CD4-positive, alpha-beta T cell treated with Interleukin-17A for 4 hours (primary cell): Measurements from ENCODE around the gene CA7.
"Not testable (repeated sequence)": the region's sequence is repeated elsewhere in the genome, so short reads cannot be mapped to it uniquely, and the experiment has no call there.

Source experiments
- DNase-seq: peaks from one replicate; pipeline ENCODE4 v3.0.0-alpha.2; 2020; ENCODE audit warnings: mixed read lengths

Gene CA7

GRCh38 chr16:66847533-66848067 is 3.4 kb downstream of the CA7 start:
- no peak for DNase-seq

- no peak for DNase-seq
Observed at GRCh38 chr16:66848172-66848571, 4.0 kb downstream of the CA7 start.

DNA sequence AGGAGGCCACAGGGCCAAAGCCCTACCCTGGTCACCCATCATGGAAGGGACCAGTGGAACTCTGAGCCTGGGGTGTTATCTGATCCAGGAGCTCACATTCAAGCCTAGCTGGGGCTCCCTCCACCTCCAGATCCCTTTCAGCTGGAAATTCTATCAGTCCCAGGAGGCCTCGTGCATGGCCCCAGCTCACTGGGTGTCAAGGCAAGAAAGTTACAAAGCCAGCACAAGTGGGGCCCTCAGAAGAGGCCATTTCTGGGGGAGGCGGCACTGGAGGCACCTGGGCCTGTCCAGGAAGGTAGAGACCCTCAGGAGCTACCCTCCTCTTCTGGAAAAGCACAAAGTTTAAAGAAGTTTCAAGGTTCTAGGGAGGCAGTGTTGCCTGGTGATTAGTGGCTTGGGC is 4.8 kb downstream of the CA7 start:
- no peak for DNase-seq

DNA sequence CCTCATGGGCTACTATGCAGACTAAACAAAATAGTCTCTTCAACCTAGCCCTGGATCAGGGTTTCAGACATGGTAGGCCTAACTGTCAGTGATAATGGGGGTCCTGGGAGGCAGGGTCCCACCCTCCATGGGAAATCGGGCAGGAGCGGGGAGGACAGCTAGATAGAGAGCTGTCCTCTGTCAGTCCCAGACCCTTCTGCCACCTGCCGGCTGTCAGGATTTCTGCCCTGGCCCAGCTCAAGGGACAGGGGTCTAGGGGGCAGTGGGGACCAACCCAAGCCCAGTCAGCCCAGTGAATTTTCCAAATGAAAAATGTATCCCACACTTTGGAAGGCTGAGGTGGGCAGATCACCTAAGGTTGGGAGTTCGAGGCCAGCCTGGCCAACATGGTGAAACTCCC is 5.3 kb downstream of the CA7 start:
- DNase-seq: no peak

DNA sequence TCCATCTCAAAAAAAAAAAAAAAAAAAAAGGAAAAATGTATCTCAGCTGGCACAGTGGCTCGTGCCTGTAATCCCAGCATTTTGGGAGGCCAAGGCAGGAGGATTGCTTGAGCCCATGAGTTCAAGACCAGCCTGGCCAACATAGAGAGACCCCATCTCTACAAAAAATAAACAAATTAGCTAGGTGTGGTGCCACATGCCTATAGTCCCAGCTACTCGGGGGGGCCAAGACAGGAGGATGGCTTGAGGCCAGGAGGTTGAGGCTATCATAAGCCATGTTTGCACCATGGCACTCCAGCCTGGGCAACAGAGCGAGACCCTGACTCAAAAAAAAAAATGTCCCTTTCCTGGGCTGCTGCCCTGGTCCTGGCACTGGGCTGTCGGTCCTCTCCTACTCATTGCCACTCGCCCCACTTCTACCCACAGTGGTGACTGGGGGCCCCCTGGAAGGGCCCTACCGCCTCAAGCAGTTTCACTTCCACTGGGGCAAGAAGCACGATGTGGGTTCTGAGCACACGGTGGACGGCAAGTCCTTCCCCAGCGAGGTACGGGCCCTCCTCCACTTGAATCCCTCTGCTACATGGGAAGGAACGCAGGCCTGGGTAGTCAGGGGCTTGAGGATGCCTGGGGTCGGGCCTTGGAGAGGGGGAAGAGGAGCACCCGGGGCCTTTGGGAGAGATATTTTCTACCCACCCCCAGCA is 6.1 kb downstream of the CA7 start:
- no peak for DNase-seq

GRCh38 chr16:66851166-66851964 is 7.2 kb downstream of the CA7 start:
- DNase-seq: no peak

GRCh38 chr16:66853261-66854139 is 9.3 kb downstream of the CA7 start:
- DNase-seq: no peak

DNA sequence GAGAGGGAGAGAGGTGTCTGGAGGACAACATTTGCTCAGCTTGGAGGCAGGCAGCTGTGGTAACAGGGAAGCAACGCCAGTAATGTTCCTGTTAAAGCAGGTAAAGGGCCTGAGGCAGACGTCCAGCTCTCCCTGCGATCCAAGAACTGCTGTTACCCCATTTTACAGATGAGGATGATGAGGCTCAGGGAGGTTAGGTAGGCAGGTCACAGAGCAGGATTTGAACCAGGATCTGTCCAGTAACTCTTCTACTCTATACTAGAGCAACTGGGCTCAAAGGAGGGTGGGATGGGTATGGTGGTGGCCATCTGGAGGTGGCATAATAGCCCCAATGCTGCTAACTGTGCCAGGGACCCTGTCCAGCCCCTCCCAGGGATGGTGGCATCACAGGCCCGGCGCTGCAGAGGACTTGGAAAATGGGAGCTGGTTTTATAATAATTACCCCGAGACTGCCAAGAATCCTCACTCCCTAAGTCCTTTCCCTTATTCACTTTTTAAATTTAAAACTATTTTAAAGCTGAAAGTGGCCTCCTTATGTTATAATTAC is 12.0 kb downstream of the CA7 start:
- DNase-seq: no peak

- no peak for DNase-seq
Observed at GRCh38 chr16:66856801-66857200, 12.6 kb downstream of the CA7 start.

DNA sequence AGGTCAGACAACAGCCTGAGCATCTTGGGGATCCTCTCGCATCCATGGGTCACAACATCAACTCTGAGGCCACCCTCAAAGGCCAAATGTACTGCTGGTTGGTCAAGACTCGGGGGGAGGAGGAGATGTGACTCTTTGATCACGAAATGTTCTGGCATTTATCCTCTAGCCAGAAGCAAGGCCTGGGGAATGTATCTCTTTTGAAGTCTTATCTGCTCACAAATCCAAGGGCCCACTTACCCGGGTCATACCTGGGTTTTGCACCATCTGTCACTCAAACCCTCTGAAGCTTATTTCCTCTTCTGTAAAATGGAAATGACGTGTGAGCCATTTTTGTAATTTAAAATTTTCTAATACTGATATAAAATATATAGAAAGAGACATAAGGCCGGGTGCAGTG is 13.2 kb downstream of the CA7 start:
- DNase-seq: no peak

DNA sequence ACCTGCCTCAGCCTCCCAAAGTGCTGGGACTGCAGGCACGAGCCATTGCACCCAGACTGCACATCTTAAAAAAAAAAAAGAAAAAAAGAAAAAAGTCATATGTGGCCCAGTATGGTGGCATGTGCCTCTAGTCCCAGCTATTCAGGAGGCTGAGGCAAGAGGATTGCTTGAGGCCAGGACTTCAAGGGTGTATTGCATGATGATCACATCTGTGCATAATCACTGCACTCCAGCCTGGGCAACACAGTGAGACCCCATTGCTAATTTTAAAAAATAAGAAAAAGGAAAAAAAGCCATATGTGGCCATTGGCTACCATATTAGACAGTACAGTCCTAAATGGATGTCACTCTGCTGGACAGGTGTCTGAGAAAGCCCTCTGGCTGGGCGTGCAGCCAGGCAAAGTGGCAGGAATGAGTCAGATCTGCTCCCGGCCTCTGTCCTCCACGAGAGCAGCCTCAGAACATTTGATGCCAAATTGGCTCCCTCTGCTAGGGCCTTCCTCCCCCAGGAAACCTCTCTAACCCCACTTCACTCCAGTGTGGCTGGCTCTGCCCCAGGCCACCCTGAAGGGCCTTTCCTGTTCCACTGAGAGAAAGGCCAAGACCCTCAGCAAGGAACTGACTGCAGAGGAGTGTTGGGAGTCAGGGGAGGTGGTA is 14.7 kb downstream of the CA7 start:
- no peak for DNase-seq

GRCh38 chr16:66859397-66860068 is 15.3 kb downstream of the CA7 start:
- no peak for DNase-seq

- no peak for DNase-seq
Observed at GRCh38 chr16:66862023-66862520, 17.9 kb downstream of the CA7 start.

DNA sequence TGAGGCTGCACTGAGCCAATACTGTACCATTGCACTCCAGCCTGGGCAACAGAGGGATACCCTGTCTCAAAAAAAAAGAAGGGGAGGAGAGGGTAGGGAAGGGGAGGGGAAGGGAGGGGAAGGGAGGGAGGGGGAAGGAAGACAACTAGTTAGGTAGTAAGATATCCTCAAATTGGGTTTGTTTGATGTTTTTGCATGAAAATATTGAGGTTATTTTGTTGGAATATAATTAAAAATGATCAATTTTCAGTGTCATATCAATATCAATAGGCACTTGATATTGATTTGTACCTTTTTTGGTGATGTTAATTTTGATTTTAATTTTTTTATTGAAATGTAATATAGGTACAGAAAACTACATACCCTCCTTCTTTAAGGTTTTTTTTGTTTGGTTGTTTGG is 19.5 kb downstream of the CA7 start:
- no peak for DNase-seq

DNA sequence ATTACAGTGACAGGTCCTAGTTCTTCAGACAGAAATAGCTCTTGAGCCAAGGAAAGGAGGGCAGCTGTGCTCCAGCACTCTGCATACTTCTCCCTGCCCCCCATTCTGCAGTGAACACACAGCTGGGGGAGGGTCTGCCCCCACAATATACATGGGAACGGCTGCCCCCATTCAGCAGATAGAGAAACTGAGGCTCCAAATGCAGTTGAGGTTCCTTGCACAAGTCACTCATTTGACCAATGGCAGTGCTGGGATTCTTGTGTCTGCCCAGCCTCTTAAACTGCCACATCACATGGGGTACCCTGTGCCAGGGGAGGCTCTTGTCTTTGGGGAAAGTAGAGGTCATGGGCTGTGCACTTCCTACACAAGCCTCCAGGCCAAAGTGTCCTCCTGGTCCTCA is 25.2 kb downstream of the CA7 start:
- DNase-seq: no peak

DNA sequence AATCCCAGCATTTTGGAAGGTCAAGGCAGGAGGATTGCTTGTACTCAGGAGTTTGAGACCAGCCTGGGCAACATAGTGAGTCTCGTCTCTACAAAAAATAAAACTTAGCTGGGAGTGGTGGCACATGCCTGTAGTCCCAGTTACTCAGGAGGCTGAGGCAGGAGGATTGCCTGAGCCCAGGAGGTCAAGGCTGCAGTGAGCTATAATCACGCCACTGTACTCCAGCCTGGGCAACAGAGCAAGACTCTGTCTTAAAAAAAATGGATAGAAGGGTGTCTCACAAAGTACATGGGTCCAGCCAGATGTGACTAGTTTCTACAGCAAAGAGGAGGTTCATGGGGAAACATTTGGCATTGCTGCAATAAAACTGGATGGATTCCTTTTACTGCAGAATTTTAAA is 27.1 kb downstream of the CA7 start:
- DNase-seq: not testable (repeated sequence)

DNA sequence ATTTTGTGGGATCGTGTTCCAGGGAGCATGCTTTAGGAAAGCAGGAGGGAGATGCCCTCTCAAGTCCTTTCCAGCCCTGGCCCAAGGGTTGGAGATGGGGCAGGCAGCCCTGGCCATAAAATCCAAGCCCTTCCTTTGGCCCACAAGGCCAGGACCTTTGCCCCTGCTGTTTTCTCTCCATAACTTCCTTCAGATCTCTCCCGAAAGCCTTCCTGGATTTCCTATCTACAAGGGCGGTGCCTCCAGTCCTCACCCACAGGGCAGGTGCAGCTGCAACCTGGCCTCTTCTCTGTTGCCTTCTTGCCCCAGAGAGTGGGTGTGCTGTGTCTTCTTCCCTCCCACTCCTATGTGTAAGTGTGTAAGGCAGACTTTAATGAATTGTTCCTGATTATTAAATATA is 27.6 kb downstream of the CA7 start:
- DNase-seq: no peak

GRCh38 chr16:66872559-66872942 is 28.3 kb downstream of the CA7 start:
- DNase-seq: no peak

- DNase-seq: peak; percentile 94
Observed at GRCh38 chr16:66872943-66873684, 28.9 kb downstream of the CA7 start.

DNA sequence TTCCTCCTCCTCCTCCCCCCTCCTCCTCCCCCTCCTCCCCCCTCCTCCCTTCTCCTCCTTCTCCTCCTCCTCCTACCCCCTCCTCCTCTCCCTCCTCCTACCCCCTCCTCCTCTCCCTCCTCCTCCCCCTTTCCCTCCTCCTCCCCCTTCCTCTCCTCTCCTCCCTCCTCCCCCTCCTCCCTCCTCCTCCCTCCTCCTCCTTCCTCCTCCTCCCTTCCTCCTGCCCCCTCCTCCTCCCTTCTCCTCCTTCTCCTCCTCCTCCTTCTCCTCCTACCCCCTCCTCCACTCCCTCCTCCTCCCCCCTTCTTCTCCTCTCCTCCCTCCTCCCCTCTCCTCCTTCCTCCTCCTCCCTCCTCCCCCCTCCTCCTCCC is 29.5 kb downstream of the CA7 start:
- no peak for DNase-seq
